SK-N-SH treated with all-trans-retinoic acid at 6 μM for 48 hours (cell line): ENCODE data around the gene ZMAT3.

Experiments used
- ATAC-seq: fragments of 200-7000 bp; cut with Tn5 transposase; 3 replicates; pipeline ENCODE4 v1.9.1; 2020; ENCODE audit warnings: mild to moderate bottlenecking, moderate library complexity
- ARNTL ChIP-seq: fragments of 450-650 bp; formaldehyde crosslinking; IDR thresholded peaks from 2 replicates; pipeline ENCODE4 v1.5.0; 2020; ENCODE audit warnings: low read depth, mild to moderate bottlenecking, moderate library complexity, borderline replicate concordance
- BACH2 ChIP-seq: fragments of 250-450 bp; sonication (Bioruptor Pico); IDR thresholded peaks from 2 replicates; pipeline ENCODE4 v1.9.0; 2021; ENCODE audit warnings: mild to moderate bottlenecking, borderline replicate concordance
- CREB5 ChIP-seq: fragments of 250-450 bp; sonication (Bioruptor Pico); IDR thresholded peaks from 2 replicates; pipeline ENCODE4 v1.5.1; 2020; ENCODE audit warnings: low read depth, mild to moderate bottlenecking, moderate library complexity
- CSDC2 ChIP-seq: fragments of 250-450 bp; sonication (Bioruptor Pico); IDR thresholded peaks from 2 replicates; pipeline ENCODE4 v1.5.0; 2020; ENCODE audit warnings: mild to moderate bottlenecking, moderate library complexity
- CSRNP3 ChIP-seq: fragments of 250-450 bp; sonication (Bioruptor Pico); IDR thresholded peaks from 2 replicates; pipeline ENCODE4 v1.5.1; 2021; ENCODE audit warnings: mild to moderate bottlenecking, moderate library complexity
- ESRRG ChIP-seq: fragments of 250-450 bp; sonication (Bioruptor Pico); IDR thresholded peaks from 2 replicates; pipeline ENCODE4 v1.6.1; 2021; ENCODE audit warnings: mild to moderate bottlenecking
- ISL1 ChIP-seq: fragments of 250-450 bp; sonication (Bioruptor Pico); IDR thresholded peaks from 2 replicates; pipeline ENCODE4 v2.1.2; 2022; ENCODE audit warnings: mild to moderate bottlenecking, moderate library complexity
- OSR1 ChIP-seq: fragments of 250-450 bp; sonication (Bioruptor Pico); IDR thresholded peaks from 2 replicates; pipeline ENCODE4 v1.8.0; 2022; ENCODE audit warnings: moderate library complexity, mild to moderate bottlenecking, inconsistent platforms
- PATZ1 ChIP-seq: fragments of 250-450 bp; sonication (Bioruptor Pico); IDR thresholded peaks from 2 replicates; pipeline ENCODE4 v1.8.0; 2020; ENCODE audit warnings: mild to moderate bottlenecking, moderate library complexity, borderline replicate concordance
- POU6F1 ChIP-seq: fragments of 250-450 bp; sonication (Bioruptor Pico); IDR thresholded peaks from 2 replicates; pipeline ENCODE4 v1.8.0; 2021; ENCODE audit warnings: low read depth, mild to moderate bottlenecking, moderate library complexity, borderline replicate concordance
- PPARA ChIP-seq: fragments of 250-450 bp; sonication (Bioruptor Pico); IDR thresholded peaks from 2 replicates; pipeline ENCODE4 v1.5.0; 2020; ENCODE audit warnings: mild to moderate bottlenecking, borderline replicate concordance
- SNAI2 ChIP-seq: fragments of 250-450 bp; sonication (Bioruptor Pico); IDR thresholded peaks from 2 replicates; pipeline ENCODE4 v1.5.0; 2020; ENCODE audit warnings: mild to moderate bottlenecking, moderate library complexity
- TCF4 ChIP-seq: fragments of 250-450 bp; sonication (Bioruptor Pico); IDR thresholded peaks from 2 replicates; pipeline ENCODE4 v1.8.0; 2021; ENCODE audit warnings: mild to moderate bottlenecking, moderate library complexity, borderline replicate concordance
- TOX ChIP-seq: fragments of 250-450 bp; sonication (Bioruptor Pico); IDR thresholded peaks from 2 replicates; pipeline ENCODE4 v1.8.0; 2021; ENCODE audit warnings: mild to moderate bottlenecking, moderate library complexity, borderline replicate concordance
- TSHZ2 ChIP-seq: fragments of 250-450 bp; sonication (Bioruptor Pico); IDR thresholded peaks from 2 replicates; pipeline ENCODE4 v1.5.0; 2020; ENCODE audit warnings: mild to moderate bottlenecking, moderate library complexity
- ZFP3 ChIP-seq: fragments of 250-450 bp; sonication (Bioruptor Pico); IDR thresholded peaks from 2 replicates; pipeline ENCODE4 v1.5.0; 2020; ENCODE audit warnings: mild to moderate bottlenecking, moderate library complexity
- ZFP30 ChIP-seq: fragments of 450-650 bp; formaldehyde crosslinking; IDR thresholded peaks from 2 replicates; pipeline ENCODE4 v1.5.0; 2022; ENCODE audit warnings: mild to moderate bottlenecking, moderate library complexity
- ZNF565 ChIP-seq: fragments of 450-650 bp; formaldehyde crosslinking; conservative IDR thresholded peaks from 2 replicates; pipeline ENCODE4 v1.5.0; 2020; ENCODE audit warnings: low read depth, mild to moderate bottlenecking, moderate library complexity
- ZNF70 ChIP-seq: fragments of 450-650 bp; formaldehyde crosslinking; IDR thresholded peaks from 2 replicates; pipeline ENCODE4 v1.5.0; 2020; ENCODE audit warnings: mild to moderate bottlenecking, moderate library complexity
- ZNF8 ChIP-seq: fragments of 450-650 bp; formaldehyde crosslinking; IDR thresholded peaks from 2 replicates; pipeline ENCODE4 v1.5.0; 2020; ENCODE audit warnings: mild to moderate bottlenecking, moderate library complexity

ZMAT3 gene

GRCh38 chr3:179038216-179038898, 33.3 kb downstream of the ZMAT3 start:
- TF ChIP-seq ZFP30 (CRISPR knock-in tag) (no peak), ZNF565 (CRISPR knock-in tag) (no peak), TOX (no peak), CREB5 (CRISPR knock-in tag) (no peak), ESRRG (CRISPR knock-in tag) (no peak), ZFP3 (CRISPR knock-in tag) (no peak), PATZ1 (no peak), TCF4 (CRISPR knock-in tag) (no peak), SNAI2 (CRISPR knock-in tag) (no peak), ZNF8 (CRISPR knock-in tag) (no peak), PPARA (CRISPR knock-in tag) (no peak), ZNF70 (CRISPR knock-in tag) (no peak), OSR1 (no peak), CSRNP3 (CRISPR knock-in tag) (no peak), TSHZ2 (CRISPR knock-in tag) (no peak), ISL1 (CRISPR knock-in tag) (no peak), BACH2 (no peak), ARNTL (CRISPR knock-in tag) (no peak)
- ATAC-seq = no peak

- peak; percentile 74 for ATAC-seq
- no peak for TF ChIP-seq PPARA (CRISPR knock-in tag)
- TF ChIP-seq CREB5 (CRISPR knock-in tag) = no peak
- TF ChIP-seq TOX = no peak
- TF ChIP-seq CSRNP3 (CRISPR knock-in tag) = no peak
- no peak for TF ChIP-seq ISL1 (CRISPR knock-in tag)
- no peak for TF ChIP-seq POU6F1
- TF ChIP-seq TCF4 (CRISPR knock-in tag) = no peak
- TF ChIP-seq ZFP3 (CRISPR knock-in tag) = no peak
- no peak for TF ChIP-seq CSDC2 (CRISPR knock-in tag)
- TF ChIP-seq ZNF565 (CRISPR knock-in tag) = no peak
Measured at GRCh38 chr3:179037351-179037750, 34.3 kb downstream of the ZMAT3 start.
